Activated CD8-positive, alpha-beta memory T cell treated with anti-CD3 and anti-CD28 coated beads for 48 hours (primary cell): ENCODE results near the gene FAAH.

Source experiments
- DNase-seq, 3 experiments: peaks; one replicate each; pipeline ENCODE4 v3.0.0-alpha.2; 2020; ENCODE audit warnings: low read depth in 2 of 3, low spot score in 2 of 3

FAAH gene

GRCh38 chr1:46400421-46400820 lies 6.3 kb downstream of the FAAH start:
- no peak for DNase-seq

DNA sequence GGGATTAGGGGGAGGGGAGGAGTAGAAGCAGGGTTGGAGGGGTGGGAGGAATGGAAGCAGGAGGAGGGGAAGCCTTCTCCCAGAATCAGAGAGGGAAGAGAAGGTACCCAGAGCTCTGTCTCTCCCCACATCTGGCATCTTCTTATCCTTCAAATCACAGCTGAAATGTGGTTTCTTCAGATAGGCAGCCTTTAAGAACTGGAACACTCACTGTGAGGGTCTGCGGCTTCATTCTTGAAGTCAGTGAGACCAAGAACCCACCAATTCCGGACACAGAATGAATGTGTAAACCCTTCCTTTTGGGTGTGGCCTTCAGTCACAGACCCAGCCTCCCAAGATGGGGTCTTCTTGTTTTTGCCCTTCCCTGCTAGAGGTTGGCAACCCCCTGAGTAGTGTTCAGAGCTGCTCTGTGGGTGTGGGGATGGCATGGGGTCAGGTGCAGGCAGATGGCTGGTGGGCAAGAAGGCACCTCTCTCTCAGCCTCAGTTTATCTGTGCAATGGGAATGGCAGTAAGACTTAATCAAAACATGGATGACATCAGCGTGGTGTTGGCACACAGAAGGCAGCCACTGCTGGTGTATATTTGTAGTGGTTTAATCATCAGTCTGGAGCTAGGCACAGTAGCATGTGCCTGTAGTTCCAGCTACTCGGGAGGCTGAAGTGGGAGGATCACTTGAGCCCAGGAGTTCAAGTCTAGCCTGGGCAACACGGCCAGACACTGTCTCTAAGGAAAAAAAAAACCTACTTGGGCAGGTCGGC lies 7.2 kb downstream of the FAAH start:
- DNase-seq = no peak

DNA sequence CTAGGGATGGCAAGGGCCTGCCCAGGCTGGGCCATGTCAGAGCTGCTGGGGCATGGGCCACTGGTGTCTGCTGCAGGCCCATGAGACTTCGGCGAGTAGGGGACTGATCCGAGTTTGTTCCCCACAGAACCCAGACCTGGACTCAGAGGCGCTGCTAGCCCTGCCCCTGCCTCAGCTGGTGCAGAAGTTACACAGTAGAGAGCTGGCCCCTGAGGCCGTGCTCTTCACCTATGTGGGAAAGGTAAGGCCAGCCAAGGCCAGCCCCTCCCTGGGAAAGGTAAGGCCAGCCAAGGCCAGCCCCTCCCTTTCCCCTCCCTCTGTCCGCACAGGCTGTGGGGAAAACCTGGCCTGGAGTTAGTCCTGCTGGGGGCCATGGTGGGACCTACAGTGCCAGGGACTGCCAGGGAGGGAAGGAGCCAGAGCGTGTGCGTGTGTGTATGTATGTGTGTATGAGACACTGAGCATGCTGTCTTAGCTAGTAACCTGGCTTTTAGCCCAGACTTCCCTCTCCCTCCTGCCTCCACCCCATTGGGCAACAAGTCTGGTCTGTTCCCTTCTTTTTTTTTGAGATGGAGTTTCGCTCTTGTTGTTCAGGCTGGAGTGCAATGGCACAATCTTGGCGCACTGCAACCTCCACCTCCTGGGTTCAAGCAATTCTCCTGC lies 8.0 kb downstream of the FAAH start:
- no peak for DNase-seq

- DNase-seq = no peak
Measured at GRCh38 chr1:46403916-46404315, 9.8 kb downstream of the FAAH start.

DNA sequence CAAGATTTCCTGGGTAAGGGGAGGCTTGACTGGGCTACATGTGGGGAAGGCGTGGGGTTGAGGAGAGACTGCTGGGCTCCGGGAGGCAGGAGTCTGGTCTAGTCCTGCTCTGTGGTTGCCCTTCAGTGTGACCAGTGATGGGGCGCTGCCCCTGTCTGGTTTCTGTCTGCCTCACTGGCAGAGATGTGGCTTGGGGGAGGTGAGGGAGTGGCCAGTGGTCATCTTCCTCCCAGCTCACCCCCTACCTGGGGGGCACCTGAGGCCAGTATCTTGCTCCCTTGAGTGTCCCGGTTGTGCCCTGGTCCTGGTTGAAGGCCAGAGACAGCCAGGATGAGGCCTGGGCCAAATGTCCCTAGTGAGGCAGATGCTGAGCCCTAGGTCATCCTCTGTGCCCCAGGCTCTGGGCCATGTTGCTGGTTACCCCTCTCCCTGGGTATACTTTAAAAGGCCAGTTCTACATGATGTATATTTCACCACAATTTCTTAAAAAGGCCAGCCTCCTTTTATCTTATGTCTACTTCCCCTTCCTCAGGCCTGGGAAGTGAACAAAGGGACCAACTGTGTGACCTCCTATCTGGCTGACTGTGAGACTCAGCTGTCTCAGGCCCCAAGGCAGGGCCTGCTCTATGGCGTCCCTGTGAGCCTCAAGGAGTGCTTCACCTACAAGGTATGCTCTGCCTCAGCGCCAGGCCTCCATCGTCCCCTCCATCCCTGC lies 10.5 kb downstream of the FAAH start:
- no peak for DNase-seq

DNA sequence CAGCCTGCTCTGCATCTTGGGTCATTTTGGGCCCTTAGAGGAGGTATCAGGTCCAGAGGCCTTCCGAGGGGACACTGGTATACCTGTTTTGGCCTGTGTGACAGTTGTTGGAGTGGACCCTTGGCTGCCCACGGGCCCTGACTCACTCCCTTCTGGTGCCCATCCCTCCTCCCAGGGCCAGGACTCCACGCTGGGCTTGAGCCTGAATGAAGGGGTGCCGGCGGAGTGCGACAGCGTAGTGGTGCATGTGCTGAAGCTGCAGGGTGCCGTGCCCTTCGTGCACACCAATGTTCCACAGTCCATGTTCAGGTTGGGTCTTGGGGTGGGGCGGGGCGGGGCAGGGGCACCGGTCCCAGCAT lies 11.1 kb downstream of the FAAH start:
- no peak for DNase-seq

DNA sequence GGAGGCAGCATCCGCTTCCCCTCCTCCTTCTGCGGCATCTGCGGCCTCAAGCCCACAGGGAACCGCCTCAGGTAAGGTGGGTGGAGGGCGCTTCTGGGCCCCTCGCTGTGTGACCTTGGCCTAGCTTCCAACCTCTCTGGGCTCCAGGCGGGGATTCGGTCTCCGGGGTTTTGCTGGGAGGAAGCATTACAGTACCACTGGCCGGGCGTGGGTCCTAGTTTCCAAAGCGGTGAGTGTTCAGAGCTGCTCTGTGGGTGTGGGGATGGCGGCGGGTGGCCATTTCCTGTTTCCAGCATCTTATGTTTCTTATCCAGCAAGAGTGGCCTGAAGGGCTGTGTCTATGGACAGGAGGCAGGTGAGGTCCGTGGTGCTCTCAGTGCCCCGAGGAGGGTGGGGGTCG lies 11.6 kb downstream of the FAAH start:
- no peak for DNase-seq

DNA sequence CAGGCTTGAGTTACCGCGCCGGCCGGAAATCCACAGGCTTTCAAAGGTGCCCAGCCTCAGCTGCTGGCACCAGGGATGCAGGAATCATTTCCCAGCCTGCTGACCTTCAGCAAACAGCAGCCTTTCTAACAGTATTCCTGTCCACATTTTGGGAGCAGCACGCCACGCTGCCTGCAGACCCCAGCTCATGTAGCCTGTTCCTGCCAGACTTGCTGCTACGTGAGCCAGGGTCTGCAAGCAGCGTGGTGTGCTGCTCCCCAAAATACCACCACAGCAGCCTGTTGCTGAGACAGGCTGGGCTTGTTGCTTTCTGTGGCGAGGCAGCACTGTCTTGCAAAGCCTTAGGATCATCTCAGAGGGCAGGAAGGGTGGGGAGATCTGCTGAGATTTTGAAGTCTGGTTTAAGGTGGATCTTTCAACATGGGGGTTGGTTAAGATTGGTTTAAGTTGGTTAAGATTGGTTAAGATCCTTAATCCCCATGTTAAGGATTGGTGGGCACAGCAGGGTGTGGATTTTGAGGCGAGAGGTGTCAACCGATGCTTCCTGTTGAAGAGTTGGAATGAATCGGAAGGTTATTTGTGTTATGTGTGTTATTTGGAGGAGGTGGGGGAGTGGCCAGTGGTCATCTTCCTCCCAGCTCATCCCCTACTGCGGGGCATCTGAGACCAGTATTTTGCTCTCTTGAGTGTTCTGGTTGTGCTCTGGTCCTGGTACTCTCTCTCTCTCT lies 12.9 kb downstream of the FAAH start:
- no peak for DNase-seq

DNA sequence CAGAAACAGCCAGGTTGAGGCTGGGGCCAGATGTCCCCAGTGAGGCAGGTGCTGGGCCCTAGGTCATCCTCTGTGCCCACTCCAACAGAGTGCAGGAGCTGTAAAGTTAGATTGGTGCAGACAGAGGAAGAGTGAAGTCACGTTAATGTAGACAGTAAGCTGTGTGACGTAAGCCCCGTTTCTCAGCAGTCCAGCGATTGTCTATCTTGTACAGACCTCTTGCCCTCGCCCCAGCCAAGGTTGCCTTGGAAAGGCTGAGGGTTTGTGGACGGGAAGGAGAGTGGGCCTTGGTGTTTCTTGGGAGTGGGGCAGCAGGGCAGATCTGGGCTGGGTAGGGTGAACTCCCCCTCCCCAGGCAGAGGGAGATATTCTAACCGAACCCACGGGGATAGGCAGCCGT lies 13.5 kb downstream of the FAAH start:
- no peak for DNase-seq

DNA sequence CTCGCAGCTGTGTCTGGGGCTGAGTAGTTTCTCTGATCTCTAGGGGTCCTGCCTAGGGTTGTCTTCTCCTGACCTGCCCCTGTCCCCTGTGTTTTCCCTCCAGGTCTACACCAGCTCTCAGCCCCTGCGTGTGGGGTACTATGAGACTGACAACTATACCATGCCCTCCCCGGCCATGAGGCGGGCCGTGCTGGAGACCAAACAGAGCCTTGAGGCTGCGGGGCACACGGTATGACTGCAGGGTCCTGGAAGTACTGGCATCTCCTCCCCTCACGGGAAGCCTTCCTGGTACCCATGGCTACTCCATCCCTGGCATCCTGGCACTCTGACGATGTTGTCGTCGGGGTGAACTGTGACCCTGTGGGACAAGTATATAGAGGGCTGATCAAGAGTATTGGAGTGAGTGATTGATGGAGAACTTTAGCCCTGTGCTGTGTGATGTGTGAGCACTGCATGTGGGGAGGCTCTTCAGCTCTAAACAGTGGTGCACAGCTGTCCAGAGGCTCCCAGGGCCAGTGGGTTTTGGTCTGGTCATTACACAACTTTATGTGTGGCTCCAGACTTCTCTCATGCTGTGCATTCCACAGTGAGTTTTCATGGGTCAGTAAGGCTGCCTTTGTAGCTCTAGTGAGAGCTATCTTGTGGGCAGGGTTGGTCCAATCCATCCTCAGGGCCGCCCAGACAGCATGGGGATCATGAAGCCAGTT lies 14.4 kb downstream of the FAAH start:
- DNase-seq = no peak

DNA sequence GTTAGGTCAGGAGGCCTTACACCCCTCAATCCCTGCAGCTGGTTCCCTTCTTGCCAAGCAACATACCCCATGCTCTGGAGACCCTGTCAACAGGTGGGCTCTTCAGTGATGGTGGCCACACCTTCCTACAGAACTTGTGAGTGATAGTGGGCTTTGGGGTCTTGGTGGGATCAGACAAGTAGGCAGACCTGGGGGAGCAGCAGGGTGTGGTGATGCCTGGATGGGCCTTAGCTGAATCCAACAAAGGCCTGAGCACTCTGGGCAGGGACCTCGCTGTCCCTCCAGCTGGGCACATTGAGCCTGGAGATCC lies 14.9 kb downstream of the FAAH start:
- DNase-seq = no peak

GRCh38 chr1:46410156-46411009 lies 16.3 kb downstream of the FAAH start:
- DNase-seq = no peak

DNA sequence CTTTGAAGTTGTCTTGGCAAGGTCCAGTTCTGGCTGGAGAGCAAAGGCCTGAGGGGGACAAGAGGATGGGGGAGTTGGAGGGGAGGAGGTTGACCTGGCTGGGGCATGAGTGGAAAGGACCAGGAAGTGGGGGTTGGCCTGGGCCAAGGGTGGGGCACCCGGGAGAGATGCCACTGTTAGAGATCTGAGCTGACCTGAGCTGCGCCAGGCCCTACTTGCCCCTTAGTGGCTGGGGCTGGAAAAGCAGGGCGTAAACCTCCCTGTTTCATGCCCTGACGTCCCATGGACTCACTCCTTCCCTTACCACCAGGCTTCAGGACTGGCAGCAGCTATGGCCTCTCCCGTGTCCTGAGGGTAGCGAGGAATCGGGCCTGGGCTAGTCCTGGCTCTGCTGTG lies 16.9 kb downstream of the FAAH start:
- DNase-seq = no peak

- peak in 1 of 3 experiments; percentile 17 for DNase-seq
Measured at GRCh38 chr1:46411601-46412341, 17.7 kb downstream of the FAAH start.

DNA sequence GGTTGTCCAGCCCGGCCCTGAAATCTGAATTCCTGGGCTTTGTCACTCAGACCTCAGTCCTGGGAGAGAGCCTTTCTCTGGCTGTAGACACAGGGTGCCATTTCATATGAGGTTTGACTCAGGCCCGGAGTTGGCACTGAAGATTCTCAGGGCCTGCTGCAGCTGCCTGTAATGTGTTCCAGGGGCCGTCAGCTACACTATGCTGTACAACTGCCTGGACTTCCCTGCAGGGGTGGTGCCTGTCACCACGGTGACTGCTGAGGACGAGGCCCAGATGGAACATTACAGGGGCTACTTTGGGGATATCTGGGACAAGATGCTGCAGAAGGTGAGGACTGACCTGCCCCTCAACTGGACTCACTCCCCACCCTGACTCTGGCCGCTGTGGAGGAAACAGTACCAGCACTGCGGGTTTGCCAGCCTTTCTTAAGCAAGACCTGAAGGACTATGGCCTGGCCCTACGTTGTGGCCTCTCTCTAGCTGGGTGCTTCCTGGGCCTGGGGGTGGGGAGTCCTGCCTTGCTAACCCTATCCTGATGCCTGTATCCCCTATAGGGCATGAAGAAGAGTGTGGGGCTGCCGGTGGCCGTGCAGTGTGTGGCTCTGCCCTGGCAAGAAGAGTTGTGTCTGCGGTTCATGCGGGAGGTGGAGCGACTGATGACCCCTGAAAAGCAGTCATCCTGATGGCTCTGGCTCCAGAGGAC lies 18.9 kb downstream of the FAAH start:
- no peak for DNase-seq

- no peak for DNase-seq
Measured at GRCh38 chr1:46413596-46413985, 19.5 kb downstream of the FAAH start.

- DNase-seq = no peak
Measured at GRCh38 chr1:46415514-46415913, 21.4 kb downstream of the FAAH start.

DNA sequence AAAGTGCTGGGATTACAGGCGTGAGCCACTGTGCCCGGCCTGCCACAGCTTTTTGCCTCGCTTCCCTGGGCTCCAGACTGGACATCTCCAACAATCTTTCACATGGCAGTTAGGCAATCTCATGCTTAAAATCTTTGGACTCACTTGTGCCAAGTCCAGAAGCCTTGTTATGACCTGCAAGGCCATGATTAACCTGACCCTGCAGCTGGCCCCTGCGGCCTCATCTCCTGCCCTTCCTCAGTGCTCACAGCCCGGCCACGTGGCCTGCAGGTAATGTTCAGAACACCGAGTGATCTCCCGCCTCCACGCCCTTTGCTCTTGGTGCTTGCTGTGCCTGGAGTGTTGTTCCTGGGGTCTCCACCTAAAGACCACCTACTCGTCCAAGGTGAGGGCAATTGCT lies 24.9 kb downstream of the FAAH start:
- DNase-seq = no peak

- DNase-seq = no peak
Measured at GRCh38 chr1:46420533-46420915, 26.4 kb downstream of the FAAH start.
